Stimulated activated CD4-positive, alpha-beta T cell treated with anti-CD3 and anti-CD28 coated beads, Interleukin-4, amount 100 ng/mL, for 24 hours (primary cell): ENCODE measurements around the gene AP3B1.

Source experiments
- DNase-seq: peaks from one replicate; pipeline ENCODE4 v3.0.0-alpha.2; 2020

AP3B1 gene

GRCh38 chr5:77958642-77959330 lies 335.7 kb downstream of the AP3B1 start:
- no peak for DNase-seq

GRCh38 chr5:77957931-77958521 lies 336.5 kb downstream of the AP3B1 start:
- no peak for DNase-seq

GRCh38 chr5:77957516-77957915 lies 337.0 kb downstream of the AP3B1 start:
- no peak for DNase-seq

GRCh38 chr5:77957081-77957480 lies 337.4 kb downstream of the AP3B1 start:
- DNase-seq, result no peak

- no peak for DNase-seq
These were observed 338.9 kb downstream of the AP3B1 start for GRCh38 chr5:77955577-77955976.

- no peak for DNase-seq
These were observed 341.1 kb downstream of the AP3B1 start for GRCh38 chr5:77953374-77953773.

GRCh38 chr5:77952636-77953212 lies 341.8 kb downstream of the AP3B1 start:
- DNase-seq, result no peak
